MCF 10A (cell line): Measurements from ENCODE around the gene STK4. TPM values are rescaled to one million over a fixed set of nuclear protein-coding genes. Genes with fewer than 3 reads are reported as not detected.

Experiments
- BruUV-seq: library from RNA; stranded (reverse); fragments of 400-500 nt; replicated peaks from 2 replicates; lab custom pipeline; 2021; lab: Mats Ljungman, UMichigan
- CTCF ChIA-PET: fragments of 300-600 bp; sonication (Branson Sonifier 250); formaldehyde crosslinking; extraction: SDS; loops from one replicate; lab custom pipeline; 2021; ENCODE audit warnings: antibody characterized with exemption, inconsistent platforms; lab: Yijun Ruan, JAX
- POLR2A ChIA-PET: fragments of 300-600, 350-650 bp; sonication (Branson Sonifier 250); formaldehyde crosslinking; extraction: SDS; loops from one replicate; lab custom pipeline; 2020; ENCODE audit warnings: antibody characterized with exemption, inconsistent platforms; lab: Yijun Ruan, JAX
- DNase-seq: peaks from one replicate; pipeline ENCODE4 v3.0.0-alpha.2; 2018; ENCODE audit not compliant: unreplicated experiment
- H3K27ac Mint-ChIP-seq: one replicate; pipeline ENCODE4 v1.8.0; 2022; ENCODE audit warnings: mild to moderate bottlenecking, low read depth, mixed read lengths; ENCODE audit not compliant: unreplicated experiment
- H3K27me3 Mint-ChIP-seq: one replicate; pipeline ENCODE4 v1.8.0; 2022; ENCODE audit warnings: mixed read lengths; ENCODE audit not compliant: insufficient read depth, unreplicated experiment
- H3K36me3 Mint-ChIP-seq: one replicate; pipeline ENCODE4 v1.8.0; 2022; ENCODE audit warnings: mild to moderate bottlenecking, moderate library complexity, mixed read lengths; ENCODE audit not compliant: insufficient read depth, unreplicated experiment
- H3K4me1 Mint-ChIP-seq: one replicate; pipeline ENCODE4 v1.8.0; 2022; ENCODE audit warnings: mixed read lengths; ENCODE audit not compliant: insufficient read depth, unreplicated experiment
- H3K4me3 Mint-ChIP-seq: one replicate; pipeline ENCODE4 v1.8.0; 2022; ENCODE audit warnings: mild to moderate bottlenecking, moderate library complexity, mixed read lengths; ENCODE audit not compliant: unreplicated experiment
- H3K9me3 Mint-ChIP-seq: one replicate; pipeline ENCODE4 v1.8.0; 2022; ENCODE audit warnings: mixed read lengths; ENCODE audit not compliant: unreplicated experiment
- CTCF ChIP-seq: fragments of 200-600 bp; IDR thresholded peaks from one replicate; pipeline ENCODE4 v1.8.0; 2022; ENCODE audit warnings: antibody characterized with exemption, mild to moderate bottlenecking; ENCODE audit not compliant: unreplicated experiment
- intact Hi-C: fragments of 100-400 bp; cut with micrococcal nuclease; formaldehyde crosslinking; loops from 2 replicates; pipeline ENCODE4 v1.14.1; 2022
- total RNA-seq: library from RNA; stranded (reverse); gene quantifications from 2 replicates; pipeline ENCODE4 v1.2.3, GENCODE V29; 2022

Gene STK4
- total RNA-seq, 1 experiment from 2014 or later: 47.7 TPM

- no TSS peak for BruUV-seq
These were observed 119.0 kb downstream of the STK4 start for GRCh38 chr20:45085289-45085688.

GRCh38 chr20:45085867-45086266, 119.6 kb downstream of the STK4 start:
- ChIA-PET CTCF (interaction anchor here (0.7 to 1.9 kb wide), 5 partner anchors 9 to 685 kb away, joined by 3 to 11 read pairs (median 5); no protein-coding TSS in a partner anchor), POLR2A (interaction anchor here (1.0 to 1.4 kb wide), 5 partner anchors 9 to 74 kb away, joined by 3 to 6 read pairs (median 3); no protein-coding TSS in a partner anchor)
- intact Hi-C loops: no loop called here
- Mint-ChIP-seq H3K9me3 (no peaks in the 10 kb centered on the region), H3K36me3 (peaks cover 17% of the 10 kb centered on the region), H3K4me1 (peaks cover 14% of the 10 kb centered on the region), H3K27me3 (no peaks in the 10 kb centered on the region), H3K4me3 (no peak overlapping the region), H3K27ac (no peak overlapping the region)
- BruUV-seq: no TSS peak
- TF ChIP-seq CTCF: no peak
- no peak for DNase-seq

More at GRCh38 chr20:45085289-45085688, 119.0 kb downstream of the STK4 start:
- Mint-ChIP-seq H3K4me1 (peaks cover 14% of the 10 kb centered on the region), H3K36me3 (peaks cover 22% of the 10 kb centered on the region), H3K4me3 (no peak overlapping the region), H3K27ac (no peak overlapping the region), H3K27me3 (no peaks in the 10 kb centered on the region), H3K9me3 (no peaks in the 10 kb centered on the region)
- no peak for TF ChIP-seq CTCF
- DNase-seq: no peak
- CTCF ChIA-PET: interaction anchor here (1.9 kb wide), 1 partner anchor 10 kb away, joined by 11 read pairs; no protein-coding TSS in a partner anchor
- POLR2A ChIA-PET: no interaction called here
- intact Hi-C loops: no loop called here

GRCh38 chr20:45087097-45087790, 120.9 kb downstream of the STK4 start:
- peaks cover 14% of the 10 kb centered on the region for H3K4me1 Mint-ChIP-seq
- DNase-seq: no peak
- intact Hi-C loops: no loop called here
- H3K4me3 Mint-ChIP-seq: no peak overlapping the region
- no TSS peak for BruUV-seq
- POLR2A ChIA-PET: interaction anchor here (0.8 to 1.8 kb wide), 9 partner anchors 8 to 75 kb away, joined by 3 to 8 read pairs (median 4); no protein-coding TSS in a partner anchor
- no peak for TF ChIP-seq CTCF
- no peaks in the 10 kb centered on the region for H3K9me3 Mint-ChIP-seq
- H3K27ac Mint-ChIP-seq: no peak overlapping the region
- no peaks in the 10 kb centered on the region for H3K27me3 Mint-ChIP-seq
- CTCF ChIA-PET: interaction anchor here (0.6 to 1.9 kb wide), 8 partner anchors 8 to 206 kb away, joined by 3 to 11 read pairs (median 4); no protein-coding TSS in a partner anchor
- H3K36me3 Mint-ChIP-seq: peaks cover 3% of the 10 kb centered on the region

- BruUV-seq: no TSS peak
- ChIA-PET CTCF (interaction anchor here (0.6 to 1.9 kb wide), 6 partner anchors 44 to 206 kb away, joined by 3 to 11 read pairs (median 4); no protein-coding TSS in a partner anchor), POLR2A (interaction anchor here (0.8 to 1.8 kb wide), 4 partner anchors 8 to 67 kb away, joined by 4 to 8 read pairs (median 4); no protein-coding TSS in a partner anchor)
- peak; percentile 36 for DNase-seq
- intact Hi-C loops: no loop called here
- Mint-ChIP-seq H3K27ac (no peak overlapping the region), H3K4me1 (peaks cover 14% of the 10 kb centered on the region), H3K36me3 (no peaks in the 10 kb centered on the region), H3K4me3 (no peak overlapping the region), H3K9me3 (no peaks in the 10 kb centered on the region), H3K27me3 (no peaks in the 10 kb centered on the region)
- TF ChIP-seq CTCF: no peak
These were observed 121.5 kb downstream of the STK4 start for GRCh38 chr20:45087814-45088213.
